HG03342 (cell line): ENCODE data around the gene TMEM271.

Experiments used
- ATAC-seq: cut with Tn5 transposase; IDR thresholded peaks from one replicate; pipeline ENCODE4 v1.9.1; 2021; ENCODE audit warnings: mild to moderate bottlenecking, moderate library complexity; ENCODE audit not compliant: unreplicated experiment

Gene TMEM271

GRCh38 chr4:535181-535923, 40.7 kb downstream of the TMEM271 start:
- ATAC-seq, result no peak

DNA sequence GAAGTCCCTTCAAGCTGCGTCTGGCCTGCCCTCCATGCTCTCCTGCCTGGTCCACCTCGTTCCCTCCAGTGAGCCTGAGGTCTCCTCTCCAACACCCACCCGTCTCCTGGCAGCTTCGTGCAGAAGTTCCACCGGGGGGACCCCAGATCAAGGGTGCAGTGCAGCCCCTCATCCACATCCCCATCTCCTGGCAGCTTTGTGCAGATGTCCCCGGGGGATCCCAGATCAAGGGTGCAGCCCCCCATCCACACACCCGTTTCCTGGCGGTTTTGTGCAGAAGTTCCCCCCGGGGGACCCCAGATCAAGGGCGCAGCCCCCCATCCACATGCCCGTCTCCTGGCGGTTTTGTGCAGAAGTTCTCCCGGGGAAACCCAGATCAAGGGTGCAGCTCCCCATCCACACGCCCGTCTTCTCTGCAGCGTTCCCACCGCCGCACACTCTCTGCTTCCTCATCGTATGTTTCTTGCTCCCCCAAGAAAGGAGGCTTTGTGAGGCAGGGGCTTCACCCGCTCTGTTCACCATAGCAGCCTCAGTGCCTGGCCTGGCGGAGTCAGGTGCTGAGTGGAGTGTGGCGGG, 41.4 kb downstream of the TMEM271 start:
- ATAC-seq, result no peak

- no peak for ATAC-seq
Observed at GRCh38 chr4:534101-534575, 42.0 kb downstream of the TMEM271 start.

GRCh38 chr4:533318-534100, 42.6 kb downstream of the TMEM271 start:
- no peak for ATAC-seq

GRCh38 chr4:532588-533317, 43.3 kb downstream of the TMEM271 start:
- no peak for ATAC-seq

GRCh38 chr4:531721-532565, 44.2 kb downstream of the TMEM271 start:
- no peak for ATAC-seq

- no peak for ATAC-seq
Observed at GRCh38 chr4:531076-531475, 45.0 kb downstream of the TMEM271 start.

- ATAC-seq, result no peak
Observed at GRCh38 chr4:530017-530781, 45.9 kb downstream of the TMEM271 start.

DNA sequence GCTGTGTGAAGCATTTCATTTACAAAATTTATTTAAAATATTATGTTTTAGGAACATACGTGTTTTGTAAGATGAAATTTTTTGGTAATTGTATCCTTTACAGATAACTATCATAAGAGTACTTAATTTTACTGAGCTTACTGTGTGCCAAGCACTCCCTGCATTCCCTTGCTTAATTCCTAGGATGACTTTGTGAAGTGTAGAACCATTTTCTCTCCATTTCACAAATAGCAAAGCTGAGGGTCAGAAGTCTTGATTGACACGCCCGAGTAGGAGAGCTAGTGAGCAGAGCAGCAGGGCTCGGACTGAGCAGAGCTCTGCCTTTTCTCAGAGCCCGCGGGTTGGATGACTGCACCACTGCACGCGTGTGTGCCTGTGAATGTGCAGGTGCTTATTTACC, 46.5 kb downstream of the TMEM271 start:
- ATAC-seq, result no peak

DNA sequence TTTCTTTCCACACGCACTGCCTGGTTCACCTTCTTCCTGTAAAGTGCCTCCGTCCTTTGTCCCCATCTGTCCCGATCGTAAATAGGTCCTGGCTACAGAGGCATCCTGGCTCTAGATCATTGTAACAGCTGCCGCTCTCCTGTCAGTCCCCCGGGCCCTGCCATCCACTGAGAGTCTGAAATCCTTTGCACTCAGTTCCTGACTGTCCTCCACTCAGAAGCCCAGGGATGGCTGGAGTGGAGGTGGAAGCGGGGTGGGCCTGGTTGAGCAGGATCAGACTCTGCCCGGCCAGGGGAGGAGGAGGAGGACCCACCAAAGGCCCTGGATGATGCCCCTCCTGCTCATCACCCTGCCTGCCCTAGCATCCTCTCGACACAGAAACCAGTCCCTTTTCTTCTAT, 47.3 kb downstream of the TMEM271 start:
- no peak for ATAC-seq

DNA sequence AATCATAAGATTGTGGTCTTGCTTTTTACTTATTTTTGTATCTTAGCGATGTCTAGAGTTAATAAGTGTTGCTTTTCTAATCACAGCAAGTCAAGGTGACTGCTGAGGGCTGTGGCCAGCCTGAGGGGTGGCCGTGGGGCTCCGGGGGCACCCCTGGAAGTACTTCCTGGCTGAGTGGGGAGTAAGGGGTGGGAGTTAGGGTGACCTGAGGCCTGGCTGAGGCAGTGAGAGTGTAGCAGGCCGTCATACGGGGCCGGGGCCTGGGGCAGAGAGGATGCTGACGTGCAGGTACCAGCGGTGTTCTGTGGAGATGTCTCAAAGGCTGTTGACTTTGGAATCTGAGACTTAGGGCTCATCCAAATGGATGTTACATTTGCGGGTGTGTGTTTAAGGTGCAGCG, 47.8 kb downstream of the TMEM271 start:
- no peak for ATAC-seq

- no peak for ATAC-seq
Observed at GRCh38 chr4:526971-527460, 49.1 kb downstream of the TMEM271 start.

GRCh38 chr4:526189-526909, 49.7 kb downstream of the TMEM271 start:
- ATAC-seq, result no peak

GRCh38 chr4:525660-526059, 50.4 kb downstream of the TMEM271 start:
- ATAC-seq, result no peak

- ATAC-seq, result no peak
Observed at GRCh38 chr4:524196-524595, 51.9 kb downstream of the TMEM271 start.
